Kidney epithelial cell (primary cell): ENCODE measurements around the gene AHSG. TPM values are rescaled to one million over a fixed set of nuclear protein-coding genes. Genes with fewer than 3 reads are reported as not detected.
A peak's percentile ranks its signal among the peaks of the same experiment; 100 is the strongest.

Experiments
- DNase-seq: peaks from one replicate; pipeline ENCODE4 v3.0.0-alpha.2; 2010; ENCODE audit warnings: low read depth
- H3K27me3 ChIP-seq: 2 replicates; pipeline ENCODE4 v1.6.0; 2011; ENCODE audit warnings: low read length; ENCODE audit not compliant: control insufficient read depth, insufficient read depth
- H3K36me3 ChIP-seq: 2 replicates; pipeline ENCODE4 v1.5.1; 2011; ENCODE audit warnings: low read length; ENCODE audit not compliant: control insufficient read depth, insufficient read depth
- H3K4me3 ChIP-seq: 2 replicates; pipeline ENCODE4 v1.5.1; 2011; ENCODE audit warnings: low read depth, mild to moderate bottlenecking, control low read depth, low read length
- total RNA-seq: library from RNA; depleted of rRNA; stranded (reverse); fragments of >200 nt; gene quantifications from 2 replicates; pipeline ENCODE4 v1.2.3, GENCODE V29; 2015
- TF ChIP-seq, protein P1 (sequence below): IDR thresholded peaks from 2 replicates; pipeline ENCODE4 v1.5.1; 2011; ENCODE audit warnings: mild to moderate bottlenecking, moderate library complexity, low read length, control low read depth, inconsistent platforms; ENCODE audit not compliant: insufficient read depth, poor library complexity, severe bottlenecking

AHSG gene
- total RNA-seq, 1 donor from 2014 or later: not detected

- TF ChIP-seq, protein P1, sequence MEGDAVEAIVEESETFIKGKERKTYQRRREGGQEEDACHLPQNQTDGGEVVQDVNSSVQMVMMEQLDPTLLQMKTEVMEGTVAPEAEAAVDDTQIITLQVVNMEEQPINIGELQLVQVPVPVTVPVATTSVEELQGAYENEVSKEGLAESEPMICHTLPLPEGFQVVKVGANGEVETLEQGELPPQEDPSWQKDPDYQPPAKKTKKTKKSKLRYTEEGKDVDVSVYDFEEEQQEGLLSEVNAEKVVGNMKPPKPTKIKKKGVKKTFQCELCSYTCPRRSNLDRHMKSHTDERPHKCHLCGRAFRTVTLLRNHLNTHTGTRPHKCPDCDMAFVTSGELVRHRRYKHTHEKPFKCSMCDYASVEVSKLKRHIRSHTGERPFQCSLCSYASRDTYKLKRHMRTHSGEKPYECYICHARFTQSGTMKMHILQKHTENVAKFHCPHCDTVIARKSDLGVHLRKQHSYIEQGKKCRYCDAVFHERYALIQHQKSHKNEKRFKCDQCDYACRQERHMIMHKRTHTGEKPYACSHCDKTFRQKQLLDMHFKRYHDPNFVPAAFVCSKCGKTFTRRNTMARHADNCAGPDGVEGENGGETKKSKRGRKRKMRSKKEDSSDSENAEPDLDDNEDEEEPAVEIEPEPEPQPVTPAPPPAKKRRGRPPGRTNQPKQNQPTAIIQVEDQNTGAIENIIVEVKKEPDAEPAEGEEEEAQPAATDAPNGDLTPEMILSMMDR: no peak
Measured at GRCh38 chr3:186616299-186616617, 3.4 kb downstream of the AHSG start.

GRCh38 chr3:186617036-186617946 is 4.4 kb downstream of the AHSG start:
- peak; percentile 91 for DNase-seq
- Histone ChIP-seq H3K36me3 (no peaks in the 10 kb centered on the region), H3K27me3 (peaks cover 3% of the 10 kb centered on the region), H3K4me3 (peak overlapping the region; percentile 21)
- TF ChIP-seq, protein P1: peak; percentile 96

More at GRCh38 chr3:186616299-186616617, 3.4 kb downstream of the AHSG start:
- no peaks in the 10 kb centered on the region for H3K36me3 ChIP-seq
- peaks cover 5% of the 10 kb centered on the region for H3K27me3 ChIP-seq
- H3K4me3 ChIP-seq: no peak overlapping the region
- no peak for DNase-seq

DNA sequence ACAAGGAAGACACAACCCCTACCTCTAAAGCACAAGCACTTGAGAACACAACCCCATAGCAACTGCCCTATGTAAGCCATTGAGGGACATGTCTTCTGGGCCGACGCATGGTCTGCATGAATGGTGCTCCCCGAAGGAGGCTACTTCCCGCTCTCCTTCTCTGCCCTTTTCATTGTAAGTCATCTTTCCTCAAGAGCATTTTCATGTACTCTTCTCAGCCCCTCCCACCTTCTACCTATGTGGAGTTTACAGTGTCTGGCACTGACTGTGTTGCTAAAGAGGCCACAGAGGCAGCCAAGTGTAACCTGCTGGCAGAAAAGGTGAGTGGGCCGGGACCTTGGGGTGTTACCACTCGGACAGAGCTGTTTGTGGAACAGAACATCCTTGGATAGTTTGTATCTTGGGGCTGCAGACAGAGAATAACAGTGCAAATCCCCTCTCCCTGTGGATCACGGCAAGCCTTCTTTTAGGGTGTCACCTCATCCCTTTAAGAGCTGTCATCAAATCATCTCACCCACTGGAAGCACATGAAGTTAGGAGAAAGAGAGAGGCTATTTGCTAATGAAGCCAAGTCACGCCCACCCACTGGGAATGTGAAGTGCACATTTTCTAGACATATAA is 5.6 kb downstream of the AHSG start:
- Histone ChIP-seq H3K27me3 (peaks cover 1% of the 10 kb centered on the region), H3K36me3 (no peaks in the 10 kb centered on the region), H3K4me3 (no peak overlapping the region)
- TF ChIP-seq, protein P1: no peak
- no peak for DNase-seq

DNA sequence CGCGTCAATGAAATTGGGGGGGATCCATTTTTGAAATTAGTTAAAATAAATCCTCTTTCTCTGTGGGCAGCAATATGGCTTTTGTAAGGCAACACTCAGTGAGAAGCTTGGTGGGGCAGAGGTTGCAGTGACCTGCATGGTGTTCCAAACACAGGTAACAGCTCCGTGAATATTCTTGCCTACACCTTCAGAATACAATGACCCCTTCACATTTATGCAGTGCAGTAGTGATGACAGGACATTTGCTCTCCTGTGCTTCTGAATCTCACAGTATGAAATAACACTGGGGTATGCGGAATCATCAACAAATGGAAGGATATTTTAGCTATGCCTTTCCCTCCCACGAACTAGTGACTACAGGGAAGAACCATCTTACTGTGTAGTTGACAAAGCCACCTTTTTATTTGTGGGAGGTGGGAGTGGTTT is 6.9 kb downstream of the AHSG start:
- no peak for DNase-seq
- TF ChIP-seq, protein P1: no peak
- no peaks in the 10 kb centered on the region for H3K36me3 ChIP-seq
- H3K4me3 ChIP-seq: no peak overlapping the region
- no peaks in the 10 kb centered on the region for H3K27me3 ChIP-seq

GRCh38 chr3:186620213-186621092 is 7.6 kb downstream of the AHSG start:
- DNase-seq: no peak
- no peaks in the 10 kb centered on the region for H3K27me3 ChIP-seq
- TF ChIP-seq, protein P1: no peak
- H3K4me3 ChIP-seq: no peak overlapping the region
- H3K36me3 ChIP-seq: no peaks in the 10 kb centered on the region
